HG03342 (cell line): ENCODE measurements around the gene STARD6.
A peak's percentile ranks its signal among the peaks of the same experiment; 100 is the strongest.
"Not testable (repeated sequence)": the region's sequence is repeated elsewhere in the genome, so short reads cannot be mapped to it uniquely, and the experiment has no call there.

Experiments used
- ATAC-seq: cut with Tn5 transposase; IDR thresholded peaks from one replicate; pipeline ENCODE4 v1.9.1; 2021; ENCODE audit warnings: mild to moderate bottlenecking, moderate library complexity; ENCODE audit not compliant: unreplicated experiment

Gene STARD6

GRCh38 chr18:54351186-54351585, 6.5 kb downstream of the STARD6 start:
- no peak for ATAC-seq

GRCh38 chr18:54338230-54338629, 19.4 kb downstream of the STARD6 start:
- no peak for ATAC-seq

- ATAC-seq, result no peak
Observed at GRCh38 chr18:54335638-54336173, 22.0 kb downstream of the STARD6 start.

- ATAC-seq, result no peak
Observed at GRCh38 chr18:54330768-54331548, 26.7 kb downstream of the STARD6 start.

- no peak for ATAC-seq
Observed at GRCh38 chr18:54329787-54330186, 27.9 kb downstream of the STARD6 start.

- ATAC-seq, result no peak
Observed at GRCh38 chr18:54327818-54328217, 29.8 kb downstream of the STARD6 start.

GRCh38 chr18:54323970-54324369, 33.7 kb downstream of the STARD6 start:
- ATAC-seq, result no peak

GRCh38 chr18:54323561-54323960, 34.1 kb downstream of the STARD6 start:
- ATAC-seq, result no peak

- ATAC-seq, result no peak
Observed at GRCh38 chr18:54316071-54316820, 41.4 kb downstream of the STARD6 start.

GRCh38 chr18:54309564-54309963, 48.1 kb downstream of the STARD6 start:
- ATAC-seq, result not testable (repeated sequence)

- no peak for ATAC-seq
Observed at GRCh38 chr18:54303408-54303807, 54.2 kb downstream of the STARD6 start.

- ATAC-seq, result not testable (repeated sequence)
Observed at GRCh38 chr18:54298991-54299390, 58.7 kb downstream of the STARD6 start.

GRCh38 chr18:54296062-54296461, 61.6 kb downstream of the STARD6 start:
- no peak for ATAC-seq

- no peak for ATAC-seq
Observed at GRCh38 chr18:54294274-54294673, 63.4 kb downstream of the STARD6 start.

- ATAC-seq, result peak; percentile 100
Observed at GRCh38 chr18:54284981-54285785, 72.5 kb downstream of the STARD6 start.

GRCh38 chr18:54284535-54284934, 73.1 kb downstream of the STARD6 start:
- peak; percentile 29 for ATAC-seq

- no peak for ATAC-seq
Observed at GRCh38 chr18:54280220-54280569, 77.5 kb downstream of the STARD6 start.

GRCh38 chr18:54279477-54280219, 78.0 kb downstream of the STARD6 start:
- ATAC-seq, result no peak

GRCh38 chr18:54278615-54279014, 79.0 kb downstream of the STARD6 start:
- no peak for ATAC-seq

GRCh38 chr18:54277899-54278298, 79.8 kb downstream of the STARD6 start:
- no peak for ATAC-seq
